RKO (cell line): ENCODE data around the gene ADAMTS9.

Source experiments
- DNase-seq: peaks from one replicate; pipeline ENCODE4 v3.0.0-alpha.2; 2016; ENCODE audit warnings: low spot score

ADAMTS9 gene

GRCh38 chr3:64620020-64620419 is 67.8 kb downstream of the ADAMTS9 start:
- no peak for DNase-seq

GRCh38 chr3:64619216-64619615 is 68.6 kb downstream of the ADAMTS9 start:
- DNase-seq: no peak

GRCh38 chr3:64617610-64618009 is 70.2 kb downstream of the ADAMTS9 start:
- DNase-seq: no peak

- DNase-seq: no peak
Measured at GRCh38 chr3:64616953-64617352, 70.8 kb downstream of the ADAMTS9 start.

- DNase-seq: no peak
Measured at GRCh38 chr3:64612916-64613526, 74.8 kb downstream of the ADAMTS9 start.

GRCh38 chr3:64612082-64612860 is 75.5 kb downstream of the ADAMTS9 start:
- no peak for DNase-seq

- no peak for DNase-seq
Measured at GRCh38 chr3:64608741-64609140, 79.1 kb downstream of the ADAMTS9 start.

- no peak for DNase-seq
Measured at GRCh38 chr3:64607032-64607551, 80.7 kb downstream of the ADAMTS9 start.

GRCh38 chr3:64604313-64604712 is 83.5 kb downstream of the ADAMTS9 start:
- DNase-seq: no peak

GRCh38 chr3:64601824-64602223 is 86.0 kb downstream of the ADAMTS9 start:
- no peak for DNase-seq

GRCh38 chr3:64600246-64600950 is 87.4 kb downstream of the ADAMTS9 start:
- DNase-seq: no peak

GRCh38 chr3:64599651-64600050 is 88.1 kb downstream of the ADAMTS9 start:
- DNase-seq: no peak

- DNase-seq: peak; percentile 26
Measured at GRCh38 chr3:64595253-64595694, 92.5 kb downstream of the ADAMTS9 start.

- DNase-seq: no peak
Measured at GRCh38 chr3:64594134-64594533, 93.7 kb downstream of the ADAMTS9 start.

- DNase-seq: no peak
Measured at GRCh38 chr3:64593350-64593749, 94.5 kb downstream of the ADAMTS9 start.

GRCh38 chr3:64591615-64592014 is 96.2 kb downstream of the ADAMTS9 start:
- no peak for DNase-seq

GRCh38 chr3:64588380-64588779 is 99.4 kb downstream of the ADAMTS9 start:
- no peak for DNase-seq

GRCh38 chr3:64586952-64587351 is 100.8 kb downstream of the ADAMTS9 start:
- DNase-seq: no peak

- no peak for DNase-seq
Measured at GRCh38 chr3:64584179-64584578, 103.6 kb downstream of the ADAMTS9 start.

GRCh38 chr3:64578797-64579196 is 109.0 kb downstream of the ADAMTS9 start:
- DNase-seq: no peak

GRCh38 chr3:64578062-64578770 is 109.6 kb downstream of the ADAMTS9 start:
- DNase-seq: no peak

GRCh38 chr3:64576211-64576775 is 111.5 kb downstream of the ADAMTS9 start:
- DNase-seq: no peak
